OCI-LY1 (cell line): Measurements from ENCODE around the gene TMEM178A.

ENCODE experiments used
- H2AFZ ChIP-seq: fragments of 200-600 bp; sonication (generic), shearing (Covaris generic); 2 replicates; pipeline ENCODE4 v1.6.0; 2014; ENCODE audit warnings: antibody characterized with exemption, mild to moderate bottlenecking, low read length
- H3F3A ChIP-seq: fragments of 200-600 bp; sonication (generic), shearing (Covaris generic); 2 replicates; pipeline ENCODE4 v1.6.0; 2014; ENCODE audit warnings: mild to moderate bottlenecking, antibody characterized with exemption, low read length, moderate library complexity; ENCODE audit not compliant: insufficient read depth
- H3K27ac ChIP-seq: fragments of 200-600 bp; sonication (generic); 2 replicates; pipeline ENCODE4 v1.5.1; 2014; ENCODE audit warnings: low read length, mixed run types, mild to moderate bottlenecking, low read depth; ENCODE audit not compliant: poor library complexity, severe bottlenecking
- H3K27me3 ChIP-seq: fragments of 200-600 bp; sonication (generic); 2 replicates; pipeline ENCODE4 v1.6.0; 2014; ENCODE audit warnings: antibody characterized with exemption, mild to moderate bottlenecking, low read length, moderate library complexity; ENCODE audit not compliant: insufficient read depth
- H3K36me3 ChIP-seq: fragments of 200-600 bp; sonication (generic); 2 replicates; pipeline ENCODE4 v1.6.1; 2014; ENCODE audit warnings: mild to moderate bottlenecking, antibody characterized with exemption, low read length, moderate library complexity, mixed read lengths; ENCODE audit not compliant: insufficient read depth
- H3K4me1 ChIP-seq: fragments of 200-600 bp; sonication (generic); 2 replicates; pipeline ENCODE4 v1.5.1; 2014; ENCODE audit warnings: mild to moderate bottlenecking, low read length, moderate library complexity; ENCODE audit not compliant: insufficient read depth, severe bottlenecking
- H3K4me2 ChIP-seq: fragments of 200-600 bp; sonication (generic), shearing (Covaris generic); 2 replicates; pipeline ENCODE4 v1.6.1; 2014; ENCODE audit warnings: low read length
- H3K4me3 ChIP-seq: fragments of 200-600 bp; sonication (generic); 2 replicates; pipeline ENCODE4 v1.5.1; 2014; ENCODE audit warnings: low read length, low read depth, mild to moderate bottlenecking, mixed read lengths; ENCODE audit not compliant: poor library complexity, severe bottlenecking
- H3K79me2 ChIP-seq: fragments of 200-600 bp; shearing (Covaris generic); 2 replicates; pipeline ENCODE4 v1.6.1; 2016; ENCODE audit warnings: mixed run types, low read length, mixed read lengths; ENCODE audit not compliant: insufficient read depth
- H3K9ac ChIP-seq: fragments of 200-600 bp; sonication (generic), shearing (Covaris generic); 2 replicates; pipeline ENCODE4 v1.6.1; 2014; ENCODE audit warnings: mild to moderate bottlenecking, low read length, mixed read lengths
- H3K9me2 ChIP-seq: fragments of 200-600 bp; sonication (generic), shearing (Covaris generic); 2 replicates; pipeline ENCODE4 v1.6.1; 2014; ENCODE audit warnings: low read depth, mild to moderate bottlenecking, low read length, mixed read lengths
- H3K9me3 ChIP-seq: fragments of 200-600 bp; shearing (Covaris generic); 2 replicates; pipeline ENCODE4 v1.6.1; 2014; ENCODE audit warnings: low read length, mixed read lengths
- H4K20me1 ChIP-seq: fragments of 200-600 bp; sonication (generic), shearing (Covaris generic); 2 replicates; pipeline ENCODE4 v1.6.0; 2016; ENCODE audit warnings: mild to moderate bottlenecking, low read length; ENCODE audit not compliant: insufficient read depth
- EZH2 ChIP-seq: fragments of 200-600 bp; sonication (generic), shearing (Covaris generic); IDR thresholded peaks from 2 replicates; pipeline ENCODE4 v1.8.0; 2017; ENCODE audit warnings: borderline replicate concordance, mixed run types, mild to moderate bottlenecking, antibody characterized with exemption, low read length, moderate library complexity, mixed read lengths
- TF ChIP-seq, protein P1 (sequence below): fragments of 200-600 bp; sonication (generic), shearing (Covaris generic); IDR thresholded peaks from 2 replicates; pipeline ENCODE4 v1.5.1; 2017; ENCODE audit warnings: mild to moderate bottlenecking, antibody characterized with exemption, low read length, moderate library complexity, mixed read lengths

TMEM178A gene

DNA sequence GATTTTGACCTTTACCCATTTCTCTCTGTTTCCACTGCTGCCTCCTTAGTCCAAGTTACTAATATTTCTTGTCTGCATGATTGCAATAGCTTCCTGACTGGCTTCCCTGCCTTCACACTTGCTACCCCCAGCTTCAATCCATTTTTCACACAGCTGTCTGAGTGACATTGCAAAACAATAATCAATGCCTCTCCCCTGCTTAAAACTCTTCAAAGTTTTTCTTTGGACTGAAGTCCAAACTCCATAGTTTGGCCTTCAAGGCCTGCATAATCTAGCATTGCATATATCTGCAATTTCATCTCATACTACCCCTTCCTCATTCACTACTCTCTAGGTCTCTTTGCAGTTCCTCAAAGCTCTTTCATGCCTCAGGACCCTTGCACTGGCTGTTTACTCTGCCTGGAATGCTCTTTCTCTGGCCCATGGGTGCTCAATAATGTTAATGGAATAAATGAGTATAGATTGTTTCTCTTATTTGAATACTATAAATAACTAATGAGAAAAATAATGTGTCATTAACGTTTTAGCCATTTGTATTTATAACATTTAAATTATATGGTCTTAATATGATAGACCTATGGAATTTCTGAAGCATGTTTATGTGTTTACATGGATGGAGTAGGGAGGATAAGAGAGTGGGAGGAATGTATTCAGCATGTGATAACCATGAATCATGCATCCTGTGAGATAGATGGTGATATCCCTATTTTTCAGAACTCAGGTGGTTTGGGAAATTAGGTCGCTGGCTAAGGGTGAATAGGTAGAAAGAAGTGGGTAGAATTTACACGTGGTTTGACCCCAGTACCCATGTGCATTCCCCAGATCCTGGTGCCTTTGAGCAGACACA lies 5.7 kb upstream of the TMEM178A start:
- no peak overlapping the region for H2AFZ ChIP-seq
- H3F3A ChIP-seq = no peaks in the 10 kb centered on the region
- no peaks in the 10 kb centered on the region for H3K79me2 ChIP-seq
- no peak overlapping the region for H3K9ac ChIP-seq
- H3K4me2 ChIP-seq = no peak overlapping the region
- H3K36me3 ChIP-seq = no peaks in the 10 kb centered on the region
- no peaks in the 10 kb centered on the region for H3K4me1 ChIP-seq
- H3K9me2 ChIP-seq = no peaks in the 10 kb centered on the region
- no peaks in the 10 kb centered on the region for H3K9me3 ChIP-seq
- TF ChIP-seq, protein P1, sequence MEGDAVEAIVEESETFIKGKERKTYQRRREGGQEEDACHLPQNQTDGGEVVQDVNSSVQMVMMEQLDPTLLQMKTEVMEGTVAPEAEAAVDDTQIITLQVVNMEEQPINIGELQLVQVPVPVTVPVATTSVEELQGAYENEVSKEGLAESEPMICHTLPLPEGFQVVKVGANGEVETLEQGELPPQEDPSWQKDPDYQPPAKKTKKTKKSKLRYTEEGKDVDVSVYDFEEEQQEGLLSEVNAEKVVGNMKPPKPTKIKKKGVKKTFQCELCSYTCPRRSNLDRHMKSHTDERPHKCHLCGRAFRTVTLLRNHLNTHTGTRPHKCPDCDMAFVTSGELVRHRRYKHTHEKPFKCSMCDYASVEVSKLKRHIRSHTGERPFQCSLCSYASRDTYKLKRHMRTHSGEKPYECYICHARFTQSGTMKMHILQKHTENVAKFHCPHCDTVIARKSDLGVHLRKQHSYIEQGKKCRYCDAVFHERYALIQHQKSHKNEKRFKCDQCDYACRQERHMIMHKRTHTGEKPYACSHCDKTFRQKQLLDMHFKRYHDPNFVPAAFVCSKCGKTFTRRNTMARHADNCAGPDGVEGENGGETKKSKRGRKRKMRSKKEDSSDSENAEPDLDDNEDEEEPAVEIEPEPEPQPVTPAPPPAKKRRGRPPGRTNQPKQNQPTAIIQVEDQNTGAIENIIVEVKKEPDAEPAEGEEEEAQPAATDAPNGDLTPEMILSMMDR = no peak
- TF ChIP-seq EZH2 = no peak
- no peaks in the 10 kb centered on the region for H4K20me1 ChIP-seq
- H3K27me3 ChIP-seq = no peaks in the 10 kb centered on the region
- H3K4me3 ChIP-seq = no peak overlapping the region
- H3K27ac ChIP-seq = no peak overlapping the region

DNA sequence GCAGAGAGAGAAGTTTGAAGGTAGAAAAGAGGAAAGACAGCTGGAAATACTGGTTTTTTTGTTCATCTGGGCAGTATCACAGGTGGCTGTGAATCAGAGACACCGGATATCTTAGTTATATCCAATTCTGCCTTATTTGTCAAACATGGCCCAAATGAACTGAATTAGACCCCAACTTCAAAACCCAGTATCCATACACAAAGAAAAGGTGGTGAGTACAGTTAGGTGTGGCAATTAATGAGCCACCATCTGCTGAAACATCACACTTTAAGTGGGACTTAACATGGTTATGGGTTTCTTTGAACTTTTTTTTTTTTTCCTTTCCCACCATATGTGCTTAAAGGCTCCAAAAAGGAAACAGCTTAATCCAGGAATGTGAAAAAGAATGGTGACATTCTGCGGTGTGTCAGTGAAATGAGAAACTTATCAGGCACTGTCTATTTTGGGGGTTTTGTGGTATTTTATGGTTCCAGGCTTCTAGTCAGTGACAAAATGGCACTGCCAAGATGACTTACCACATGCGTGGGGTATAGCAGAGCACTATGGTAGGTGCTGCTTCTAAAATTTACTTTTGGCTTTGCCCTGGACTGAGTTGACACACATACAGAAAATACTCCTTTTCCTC lies 5.0 kb upstream of the TMEM178A start:
- no peaks in the 10 kb centered on the region for H3F3A ChIP-seq
- H3K36me3 ChIP-seq = no peaks in the 10 kb centered on the region

DNA sequence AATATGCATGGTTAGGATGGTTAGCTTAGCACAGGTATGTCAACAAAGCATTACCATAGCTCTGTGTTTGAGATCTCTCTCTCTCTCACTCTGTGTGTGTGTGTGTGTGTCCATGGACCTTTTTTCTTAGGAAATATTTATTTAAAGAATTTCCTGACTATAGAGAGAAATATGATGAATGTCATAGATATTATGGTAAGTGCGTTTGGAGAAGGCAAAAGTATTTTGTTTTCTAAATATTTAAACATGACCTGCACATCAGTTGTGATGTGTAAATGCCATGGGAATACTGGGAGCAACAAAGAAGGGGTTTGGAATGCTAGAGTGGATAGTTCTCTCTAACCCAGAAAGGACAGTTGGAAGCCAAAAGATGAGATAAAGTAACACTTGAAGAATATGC lies 3.9 kb upstream of the TMEM178A start:
- H3K36me3 ChIP-seq = no peaks in the 10 kb centered on the region
- no peak overlapping the region for H3K27ac ChIP-seq
- H3K4me2 ChIP-seq = no peak overlapping the region
- no peaks in the 10 kb centered on the region for H3K9me2 ChIP-seq
- no peak overlapping the region for H3K4me3 ChIP-seq
- no peaks in the 10 kb centered on the region; the same call in 1 of the 2 replicates for H3K27me3 ChIP-seq
- H2AFZ ChIP-seq = no peak overlapping the region
- no peaks in the 10 kb centered on the region for H3K4me1 ChIP-seq
- no peaks in the 10 kb centered on the region for H3F3A ChIP-seq
- no peaks in the 10 kb centered on the region for H3K79me2 ChIP-seq
- no peak overlapping the region for H3K9ac ChIP-seq
- H4K20me1 ChIP-seq = no peaks in the 10 kb centered on the region
- no peak for TF ChIP-seq EZH2
- TF ChIP-seq, protein P1 = no peak
- H3K9me3 ChIP-seq = no peaks in the 10 kb centered on the region

More for the DNA sequence above, 5.0 kb upstream of the TMEM178A start:
- H3K79me2 ChIP-seq = no peaks in the 10 kb centered on the region
- H3K27ac ChIP-seq = no peak overlapping the region
- no peak overlapping the region for H3K4me3 ChIP-seq
- no peaks in the 10 kb centered on the region for H3K9me2 ChIP-seq
- TF ChIP-seq, protein P1 = no peak
- TF ChIP-seq EZH2 = no peak
- no peaks in the 10 kb centered on the region for H3K27me3 ChIP-seq
- H3K4me1 ChIP-seq = no peaks in the 10 kb centered on the region
- no peaks in the 10 kb centered on the region for H3K9me3 ChIP-seq
- H3K4me2 ChIP-seq = no peak overlapping the region
- H4K20me1 ChIP-seq = no peaks in the 10 kb centered on the region
- no peak overlapping the region for H2AFZ ChIP-seq
- no peak overlapping the region for H3K9ac ChIP-seq
